ENCODE data around the gene AIF1.

The AIF1 gene

GRCh38 chr6:31663126-31663960 is 48.3 kb downstream of the AIF1 start:
- no peak for DNase-seq (ENCODE audit: low read depth in 1 of 2, low spot score in 1 of 2)

- DNase-seq (ENCODE audit: low read depth in 1 of 2, low spot score in 1 of 2) = no peak
Measured at GRCh38 chr6:31663961-31664789, 49.1 kb downstream of the AIF1 start.

- peak; percentile 69 to 90 for DNase-seq (ENCODE audit: low read depth in 1 of 2, low spot score in 1 of 2)
Measured at GRCh38 chr6:31664790-31665500, 49.9 kb downstream of the AIF1 start, which contains the start of gene GPANK1. GPANK1 (minus strand) TSS chr6:31664997; CDS start chr6:31664478, 519 bp downstream.

GRCh38 chr6:31665501-31666336 is 50.7 kb downstream of the AIF1 start, which contains the start of gene CSNK2B:
CSNK2B (plus strand) TSS chr6:31666080; CDS start chr6:31666832, 752 bp downstream.
- DNase-seq (ENCODE audit: low read depth in 1 of 2, low spot score in 1 of 2) = peak; percentile 95 to 96

- DNase-seq (ENCODE audit: low read depth in 1 of 2, low spot score in 1 of 2) = no peak
Measured at GRCh38 chr6:31666337-31666965, 51.4 kb downstream of the AIF1 start.

Measured in activated CD4-positive, alpha-beta T cell treated with anti-CD3 and anti-CD28 coated beads, Interleukin-2, amount 50 U/mL, for 24 hours (primary cell).